Adrenal gland (tissue), 5 donors: Measurements from ENCODE around the gene CCDC97.

Experiments
- POLR2A ChIP-seq, 2 donors: fragments of 450-650 bp; IDR thresholded peaks; one replicate each; pipeline ENCODE4 v1.6.1; 2017; ENCODE audit warnings: antibody characterized with exemption in 2 of 2, mild to moderate bottlenecking in 2 of 2, moderate library complexity in 1 of 2
- TF ChIP-seq, protein P1 (sequence below), 6 experiments: fragments of 450-650 bp in 4 of 6; fragments of 200-600 bp in 2 of 6; sonication (generic) in 1 of 6; IDR thresholded peaks; 1 replicate in 5 of 6; 2 replicates in 1 of 6; pipeline versions ENCODE4 v1.5.1 to v1.8.0; 2016 to 2021; ENCODE audit warnings: antibody characterized with exemption in 6 of 6, mild to moderate bottlenecking in 2 of 6, moderate library complexity in 1 of 6
- donor health status: DM: no; HTN: no; CAD: no.

GRCh38 chr19:41294393-41294792 lies 15.6 kb upstream of the CCDC97 start:
- TF ChIP-seq, protein P1, sequence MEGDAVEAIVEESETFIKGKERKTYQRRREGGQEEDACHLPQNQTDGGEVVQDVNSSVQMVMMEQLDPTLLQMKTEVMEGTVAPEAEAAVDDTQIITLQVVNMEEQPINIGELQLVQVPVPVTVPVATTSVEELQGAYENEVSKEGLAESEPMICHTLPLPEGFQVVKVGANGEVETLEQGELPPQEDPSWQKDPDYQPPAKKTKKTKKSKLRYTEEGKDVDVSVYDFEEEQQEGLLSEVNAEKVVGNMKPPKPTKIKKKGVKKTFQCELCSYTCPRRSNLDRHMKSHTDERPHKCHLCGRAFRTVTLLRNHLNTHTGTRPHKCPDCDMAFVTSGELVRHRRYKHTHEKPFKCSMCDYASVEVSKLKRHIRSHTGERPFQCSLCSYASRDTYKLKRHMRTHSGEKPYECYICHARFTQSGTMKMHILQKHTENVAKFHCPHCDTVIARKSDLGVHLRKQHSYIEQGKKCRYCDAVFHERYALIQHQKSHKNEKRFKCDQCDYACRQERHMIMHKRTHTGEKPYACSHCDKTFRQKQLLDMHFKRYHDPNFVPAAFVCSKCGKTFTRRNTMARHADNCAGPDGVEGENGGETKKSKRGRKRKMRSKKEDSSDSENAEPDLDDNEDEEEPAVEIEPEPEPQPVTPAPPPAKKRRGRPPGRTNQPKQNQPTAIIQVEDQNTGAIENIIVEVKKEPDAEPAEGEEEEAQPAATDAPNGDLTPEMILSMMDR (IDR thresholded peaks at IDR 0.05): no peak
- no peak for TF ChIP-seq POLR2A (IDR thresholded peaks at IDR 0.05)
